ENCODE measurements around the gene INO80D. TPM values are rescaled to one million over a fixed set of nuclear protein-coding genes. Genes with fewer than 3 reads are reported as not detected.

Gene INO80D
- total and polyA plus RNA-seq, 2 of the 13 experiments (the other 11 are each of a cell fraction or from before 2014, with no cell fraction given), result 7.6 to 7.9 TPM

DNA sequence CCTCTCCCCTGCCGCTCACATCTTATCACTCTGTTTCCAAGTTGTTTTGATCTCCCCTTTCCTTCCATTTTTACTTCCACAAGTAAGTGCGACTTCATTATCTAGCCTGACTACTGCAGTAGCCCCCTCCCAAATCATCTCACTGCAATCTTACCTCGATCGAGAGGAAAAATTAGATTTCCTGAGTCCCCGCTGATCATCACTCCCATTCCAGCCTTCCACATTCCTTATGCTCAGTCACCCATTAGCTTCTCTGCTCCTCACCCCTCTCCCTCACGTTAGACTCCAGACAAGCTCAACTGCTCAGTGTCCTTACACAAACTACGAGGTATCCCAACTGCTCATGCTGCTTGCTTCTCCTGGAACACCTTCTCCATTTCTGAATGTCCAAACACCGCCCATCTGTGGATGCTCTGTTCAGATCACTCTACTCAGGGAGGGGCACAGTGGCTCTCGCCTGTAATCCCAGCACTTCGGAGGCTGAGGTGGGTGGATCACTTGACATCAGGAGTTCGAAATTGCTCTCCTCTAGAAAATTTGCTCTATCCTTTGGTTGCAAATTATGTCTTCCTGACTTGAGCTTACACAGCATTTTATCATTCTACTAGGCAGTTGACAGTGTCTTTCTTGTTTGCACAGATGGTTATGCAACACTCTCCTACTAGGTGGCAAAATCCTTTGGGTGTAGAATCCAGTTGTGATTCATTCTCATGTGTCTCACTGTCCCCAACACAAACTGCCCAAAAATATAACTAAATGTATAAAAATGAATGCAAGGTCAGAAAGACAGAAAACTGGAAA is 96.5 kb downstream of the INO80D start (continued):
- peak; percentile 48; the same call in 1 of the 2 replicates for TF ChIP-seq HNF4A (CRISPR knock-in tag; IDR thresholded peaks at IDR 0.05)
- TF ChIP-seq HOXD1 (CRISPR knock-in tag; IDR thresholded peaks at IDR 0.05), result no peak
- TF ChIP-seq ARNTL (CRISPR knock-in tag; IDR thresholded peaks at IDR 0.05), result no peak
- TF ChIP-seq CBX1 (IDR thresholded peaks at IDR 0.05; ENCODE audit: low read depth), result no peak
- 0 out of 2 replicates have a peak, but pooled peaks have one; percentile 52 for TF ChIP-seq ZNF451 (CRISPR knock-in tag; IDR thresholded peaks at IDR 0.05)
- TF ChIP-seq, protein P1, sequence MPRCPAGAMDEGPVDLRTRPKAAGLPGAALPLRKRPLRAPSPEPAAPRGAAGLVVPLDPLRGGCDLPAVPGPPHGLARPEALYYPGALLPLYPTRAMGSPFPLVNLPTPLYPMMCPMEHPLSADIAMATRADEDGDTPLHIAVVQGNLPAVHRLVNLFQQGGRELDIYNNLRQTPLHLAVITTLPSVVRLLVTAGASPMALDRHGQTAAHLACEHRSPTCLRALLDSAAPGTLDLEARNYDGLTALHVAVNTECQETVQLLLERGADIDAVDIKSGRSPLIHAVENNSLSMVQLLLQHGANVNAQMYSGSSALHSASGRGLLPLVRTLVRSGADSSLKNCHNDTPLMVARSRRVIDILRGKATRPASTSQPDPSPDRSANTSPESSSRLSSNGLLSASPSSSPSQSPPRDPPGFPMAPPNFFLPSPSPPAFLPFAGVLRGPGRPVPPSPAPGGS (CRISPR knock-in tag; IDR thresholded peaks at IDR 0.05), result no peak
- no peak for TF ChIP-seq TGIF2 (CRISPR knock-in tag; IDR thresholded peaks at IDR 0.05)
- TF ChIP-seq FOSL1 (CRISPR knock-in tag; IDR thresholded peaks at IDR 0.05; ENCODE audit: borderline replicate concordance), result no peak
- no peak for TF ChIP-seq ZFP36L2 (CRISPR knock-in tag; IDR thresholded peaks at IDR 0.05)
- TF ChIP-seq, protein P2, sequence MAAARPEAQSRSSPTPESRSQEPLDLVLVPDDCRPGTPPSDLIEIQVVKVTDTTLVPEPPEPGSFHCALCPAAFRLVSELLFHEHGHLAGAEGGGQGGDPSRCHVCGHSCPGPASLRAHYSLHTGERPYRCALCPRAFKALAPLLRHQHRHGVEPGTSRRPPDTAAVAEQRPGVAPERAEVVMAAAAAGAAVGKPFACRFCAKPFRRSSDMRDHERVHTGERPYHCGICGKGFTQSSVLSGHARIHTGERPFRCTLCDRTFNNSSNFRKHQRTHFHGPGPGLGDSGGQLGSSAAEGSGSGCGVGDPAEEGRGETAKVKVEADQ (CRISPR knock-in tag; IDR thresholded peaks at IDR 0.05; ENCODE audit: borderline replicate concordance), result no peak
- no peak for TF ChIP-seq ZC3H13 (CRISPR knock-in tag; IDR thresholded peaks at IDR 0.05)
- no peak for TF ChIP-seq ZNF598 (CRISPR knock-in tag; IDR thresholded peaks at IDR 0.05; ENCODE audit: borderline replicate concordance)
- TF ChIP-seq, protein P3, sequence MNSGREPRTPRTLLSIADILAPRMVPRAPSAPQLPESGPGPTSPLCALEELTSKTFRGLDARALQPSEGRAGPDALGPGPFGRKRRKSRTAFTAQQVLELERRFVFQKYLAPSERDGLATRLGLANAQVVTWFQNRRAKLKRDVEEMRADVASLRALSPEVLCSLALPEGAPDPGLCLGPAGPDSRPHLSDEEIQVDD (CRISPR knock-in tag; IDR thresholded peaks at IDR 0.05; ENCODE audit: borderline replicate concordance), result no peak
- no peak for TF ChIP-seq ZNF44 (CRISPR knock-in tag; IDR thresholded peaks at IDR 0.05)
- TF ChIP-seq ZNF547 (CRISPR knock-in tag; IDR thresholded peaks at IDR 0.05), result no peak
- TF ChIP-seq ZNF670 (CRISPR knock-in tag; IDR thresholded peaks at IDR 0.05; ENCODE audit: borderline replicate concordance), result no peak
- TF ChIP-seq ZNF644 (CRISPR knock-in tag; IDR thresholded peaks at IDR 0.05; ENCODE audit: low read depth), result peak; percentile 95
- no peak for TF ChIP-seq ARNT (IDR thresholded peaks at IDR 0.05)
- no peak; the same call in 1 of the 2 replicates for TF ChIP-seq YEATS2 (CRISPR knock-in tag; IDR thresholded peaks at IDR 0.05; ENCODE audit: borderline replicate concordance)
- peak; percentile 44; the same call in 1 of the 2 replicates for TF ChIP-seq RARA (CRISPR knock-in tag; IDR thresholded peaks at IDR 0.05)
- TF ChIP-seq, protein P4, sequence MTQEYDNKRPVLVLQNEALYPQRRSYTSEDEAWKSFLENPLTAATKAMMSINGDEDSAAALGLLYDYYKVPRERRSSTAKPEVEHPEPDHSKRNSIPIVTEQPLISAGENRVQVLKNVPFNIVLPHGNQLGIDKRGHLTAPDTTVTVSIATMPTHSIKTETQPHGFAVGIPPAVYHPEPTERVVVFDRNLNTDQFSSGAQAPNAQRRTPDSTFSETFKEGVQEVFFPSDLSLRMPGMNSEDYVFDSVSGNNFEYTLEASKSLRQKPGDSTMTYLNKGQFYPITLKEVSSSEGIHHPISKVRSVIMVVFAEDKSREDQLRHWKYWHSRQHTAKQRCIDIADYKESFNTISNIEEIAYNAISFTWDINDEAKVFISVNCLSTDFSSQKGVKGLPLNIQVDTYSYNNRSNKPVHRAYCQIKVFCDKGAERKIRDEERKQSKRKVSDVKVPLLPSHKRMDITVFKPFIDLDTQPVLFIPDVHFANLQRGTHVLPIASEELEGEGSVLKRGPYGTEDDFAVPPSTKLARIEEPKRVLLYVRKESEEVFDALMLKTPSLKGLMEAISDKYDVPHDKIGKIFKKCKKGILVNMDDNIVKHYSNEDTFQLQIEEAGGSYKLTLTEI (CRISPR knock-in tag; conservative IDR thresholded peaks at IDR 0.05), result no peak
- no peak for TF ChIP-seq ZNF740 (CRISPR knock-in tag; IDR thresholded peaks at IDR 0.05)
- TF ChIP-seq ZBTB20 (CRISPR knock-in tag; IDR thresholded peaks at IDR 0.05; ENCODE audit: borderline replicate concordance, low read depth), result no peak

Data from HepG2 (cell line).